Choroid plexus epithelial cell (primary cell): ENCODE measurements around the gene KCMF1.

Source experiments
- DNase-seq: peaks from one replicate; pipeline ENCODE4 v3.0.0-alpha.2; 2010; ENCODE audit warnings: low read depth
- H3K4me3 ChIP-seq: 2 replicates; pipeline ENCODE4 v1.5.1; 2011; ENCODE audit warnings: low read depth, mild to moderate bottlenecking, control low read depth, low read length, moderate library complexity
- TF ChIP-seq, protein P1 (sequence below): conservative IDR thresholded peaks from 2 replicates; pipeline ENCODE4 v1.5.1; 2011; ENCODE audit warnings: low read depth, mild to moderate bottlenecking, control low read depth, inconsistent platforms, low read length, moderate library complexity

The KCMF1 gene

DNA sequence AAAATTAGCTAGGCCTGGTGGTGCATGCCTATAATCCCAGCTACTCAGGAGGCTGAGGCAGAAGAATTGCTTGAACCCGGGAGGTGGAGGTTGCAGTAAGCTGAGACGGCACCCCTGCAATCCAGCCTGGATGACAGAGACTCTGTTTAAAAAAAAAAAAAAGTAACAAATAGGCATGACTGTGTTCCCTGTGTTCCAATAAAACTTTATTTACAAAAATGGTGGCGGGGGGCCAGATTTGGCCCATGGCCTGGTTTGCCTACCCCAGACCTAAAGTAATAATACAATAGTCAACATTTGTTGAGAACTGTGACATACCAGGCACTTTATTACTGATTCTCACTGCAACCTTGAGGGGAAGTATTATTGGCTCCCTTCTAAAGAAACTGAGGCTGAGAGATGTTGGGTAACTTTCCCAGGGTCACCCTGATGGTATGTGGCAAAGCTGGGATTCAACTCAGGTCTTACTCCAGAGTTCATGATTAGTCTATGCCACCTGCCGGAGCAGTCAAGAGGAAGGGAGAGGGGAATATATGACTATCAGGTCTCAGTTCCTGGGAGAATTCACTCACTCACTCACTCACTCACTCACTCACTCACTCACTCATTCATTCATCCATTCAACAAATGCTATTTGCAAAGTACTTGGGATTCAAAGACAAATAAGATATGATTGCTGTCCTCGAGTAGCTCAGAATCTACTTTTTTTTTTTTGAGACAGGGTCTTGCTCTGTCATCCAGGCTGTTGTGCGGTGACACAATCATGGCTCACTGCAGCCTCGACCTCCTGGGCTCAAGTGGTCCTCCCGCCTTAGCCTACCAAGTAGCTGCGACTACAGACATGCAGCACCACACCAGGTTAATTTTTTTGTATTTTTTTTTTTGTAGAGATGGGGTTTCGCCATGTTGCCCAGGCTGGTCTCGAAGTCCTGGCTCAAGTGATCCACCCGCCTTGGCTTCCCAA lies 14.3 kb upstream of the KCMF1 start:
- DNase-seq: no peak

DNA sequence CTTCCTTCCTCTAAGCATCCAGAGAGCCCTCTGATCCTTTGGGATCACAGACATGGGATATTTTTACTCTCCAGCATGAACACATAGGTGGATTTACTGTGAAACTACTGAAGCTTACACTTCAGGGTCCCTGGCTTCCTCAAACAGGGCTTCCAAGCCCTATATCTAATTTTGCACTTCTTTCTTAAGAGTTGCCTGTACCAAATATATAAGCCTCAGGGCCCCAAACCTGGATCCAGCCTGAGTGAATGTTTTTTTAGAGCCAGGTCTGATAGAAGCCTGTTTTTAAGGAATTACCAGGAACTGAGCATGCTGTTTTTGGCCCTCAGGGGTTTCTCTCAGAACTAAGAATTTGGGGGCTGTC lies 13.2 kb upstream of the KCMF1 start:
- DNase-seq: no peak
- no peak overlapping the region for H3K4me3 ChIP-seq
- TF ChIP-seq, protein P1, sequence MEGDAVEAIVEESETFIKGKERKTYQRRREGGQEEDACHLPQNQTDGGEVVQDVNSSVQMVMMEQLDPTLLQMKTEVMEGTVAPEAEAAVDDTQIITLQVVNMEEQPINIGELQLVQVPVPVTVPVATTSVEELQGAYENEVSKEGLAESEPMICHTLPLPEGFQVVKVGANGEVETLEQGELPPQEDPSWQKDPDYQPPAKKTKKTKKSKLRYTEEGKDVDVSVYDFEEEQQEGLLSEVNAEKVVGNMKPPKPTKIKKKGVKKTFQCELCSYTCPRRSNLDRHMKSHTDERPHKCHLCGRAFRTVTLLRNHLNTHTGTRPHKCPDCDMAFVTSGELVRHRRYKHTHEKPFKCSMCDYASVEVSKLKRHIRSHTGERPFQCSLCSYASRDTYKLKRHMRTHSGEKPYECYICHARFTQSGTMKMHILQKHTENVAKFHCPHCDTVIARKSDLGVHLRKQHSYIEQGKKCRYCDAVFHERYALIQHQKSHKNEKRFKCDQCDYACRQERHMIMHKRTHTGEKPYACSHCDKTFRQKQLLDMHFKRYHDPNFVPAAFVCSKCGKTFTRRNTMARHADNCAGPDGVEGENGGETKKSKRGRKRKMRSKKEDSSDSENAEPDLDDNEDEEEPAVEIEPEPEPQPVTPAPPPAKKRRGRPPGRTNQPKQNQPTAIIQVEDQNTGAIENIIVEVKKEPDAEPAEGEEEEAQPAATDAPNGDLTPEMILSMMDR: no peak

More for the DNA sequence above, 14.3 kb upstream of the KCMF1 start:
- no peak overlapping the region for H3K4me3 ChIP-seq
- TF ChIP-seq, protein P1: no peak

DNA sequence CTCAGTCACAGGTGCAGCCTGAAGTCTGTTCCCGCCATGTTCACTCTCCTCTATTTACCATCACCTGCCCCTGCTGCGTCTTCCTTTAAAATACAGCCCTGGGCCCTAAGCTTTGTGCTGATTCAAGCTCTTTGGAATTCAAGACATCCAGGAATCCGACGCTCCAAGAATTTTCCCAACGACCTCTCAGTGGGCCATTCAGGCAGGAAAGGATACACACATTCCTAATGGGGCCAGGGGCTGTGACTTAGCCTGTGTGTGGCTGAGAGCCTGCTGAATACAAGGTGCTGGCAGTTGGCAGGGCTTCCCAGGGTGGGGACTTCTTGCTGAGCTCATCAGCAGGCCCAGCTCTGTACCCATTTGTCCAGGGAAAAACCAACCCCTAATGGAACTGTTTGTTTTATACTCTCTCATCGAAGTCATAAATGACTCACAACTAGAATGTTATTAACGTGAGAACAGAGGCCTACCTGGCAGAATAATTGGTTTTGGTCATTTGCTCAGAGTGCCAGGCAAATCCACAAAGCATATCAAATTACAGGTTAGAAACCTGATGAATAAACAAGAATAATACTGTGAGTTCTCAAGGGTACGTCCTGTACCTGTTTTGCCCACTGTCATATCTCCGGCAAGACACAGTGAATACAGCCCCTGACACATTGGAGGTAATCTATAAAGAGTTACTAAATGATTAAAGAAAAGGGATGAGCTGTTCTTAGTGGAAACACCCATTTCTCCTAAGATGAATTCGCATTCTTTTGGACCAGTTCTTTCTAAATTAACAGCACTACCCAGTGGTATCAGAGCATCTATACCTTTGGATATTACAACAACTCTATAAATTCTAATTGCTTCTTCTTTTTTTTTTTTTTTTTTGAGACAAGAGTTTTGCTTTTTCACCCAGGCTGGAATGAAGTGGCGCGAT lies 12.6 kb upstream of the KCMF1 start:
- DNase-seq: peak; percentile 68
- no peak overlapping the region for H3K4me3 ChIP-seq
- TF ChIP-seq, protein P1: no peak

DNA sequence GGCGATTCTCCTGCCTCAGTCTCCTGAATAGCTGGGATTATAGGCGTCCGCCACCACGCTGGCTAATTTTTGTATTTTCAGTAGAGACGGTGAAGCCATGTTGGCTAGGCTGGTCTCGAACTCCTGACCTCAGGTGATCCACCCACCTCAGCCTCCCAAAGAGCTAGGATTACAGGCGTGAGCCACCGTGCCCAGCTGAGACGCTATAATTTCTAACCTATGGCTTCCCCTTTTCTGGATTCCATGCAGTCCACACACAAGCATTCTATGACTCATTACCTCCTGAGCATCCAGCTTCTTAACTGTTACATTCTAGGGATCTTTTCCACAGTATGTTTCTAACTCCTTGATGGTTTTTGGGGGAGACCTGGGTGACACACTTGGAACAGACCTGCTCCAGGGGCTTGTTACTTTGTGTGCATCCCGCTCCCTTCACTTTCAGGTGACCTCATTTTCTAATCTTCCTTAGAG lies 11.8 kb upstream of the KCMF1 start:
- DNase-seq: peak; percentile 81
- TF ChIP-seq, protein P1: no peak
- H3K4me3 ChIP-seq: no peak overlapping the region

DNA sequence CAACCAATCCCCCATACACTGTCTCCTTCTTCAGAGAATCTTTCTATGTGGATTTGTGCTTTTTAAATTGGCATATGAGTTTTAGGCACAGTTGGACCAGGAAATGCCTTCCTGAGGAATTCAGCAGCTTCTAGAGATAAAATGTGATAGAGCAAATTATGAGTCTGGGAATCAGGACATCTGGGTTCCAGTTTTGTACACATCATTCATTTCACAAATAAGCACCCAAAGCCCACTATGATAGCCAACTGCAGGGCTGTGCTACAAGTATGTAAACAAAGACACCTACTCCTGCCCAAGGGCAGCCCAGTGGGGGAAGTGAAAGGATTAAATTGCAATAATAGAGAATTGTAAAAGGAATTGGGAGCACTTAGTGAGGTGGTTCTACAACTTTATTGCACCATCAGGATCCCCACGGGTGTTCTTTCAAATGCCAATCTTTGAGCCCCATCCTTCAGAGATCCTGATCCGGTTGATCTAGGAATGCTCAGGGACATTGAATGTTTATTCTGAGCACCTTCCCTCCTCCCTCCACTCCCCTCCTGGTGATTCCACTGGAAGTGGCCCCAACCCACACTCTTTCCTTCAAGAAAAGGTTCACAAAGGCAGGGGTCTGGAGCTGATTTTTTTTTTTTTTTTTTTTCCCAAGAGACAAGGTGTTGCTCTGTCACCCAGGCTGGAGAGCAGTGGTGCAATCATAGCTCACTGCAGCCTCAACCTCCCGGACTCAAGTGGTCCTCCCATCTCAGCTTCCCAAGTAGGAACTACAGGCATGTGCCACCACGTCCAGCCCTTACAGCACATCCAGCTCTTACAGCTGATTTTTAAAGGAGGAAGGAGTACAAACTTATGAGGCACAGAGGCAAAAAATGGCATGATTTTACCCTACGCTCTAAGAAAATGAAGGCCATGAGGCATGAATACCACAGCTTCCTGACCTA lies 11.1 kb upstream of the KCMF1 start:
- TF ChIP-seq, protein P1: no peak
- peak; percentile 26 for DNase-seq
- H3K4me3 ChIP-seq: no peak overlapping the region

DNA sequence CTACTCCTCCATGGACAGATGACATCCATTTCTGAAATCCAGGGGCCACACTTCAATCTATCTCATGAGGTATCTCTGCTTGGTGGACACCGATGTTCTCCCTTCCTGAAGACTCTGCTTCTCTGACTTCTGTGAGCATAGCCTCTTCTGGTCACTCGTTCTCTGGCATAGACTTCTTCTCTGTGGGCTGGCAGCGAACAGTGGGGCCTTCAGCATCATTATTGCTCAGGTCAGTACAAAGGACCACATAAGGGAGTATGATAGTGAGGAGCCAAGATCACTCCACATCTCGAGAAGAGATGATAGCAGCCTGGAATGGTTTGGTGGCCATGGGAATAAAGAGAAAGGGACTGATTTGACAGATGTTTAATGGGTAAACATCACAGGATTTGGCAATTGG lies 8.0 kb upstream of the KCMF1 start:
- DNase-seq: no peak
- no peak overlapping the region for H3K4me3 ChIP-seq
- TF ChIP-seq, protein P1: no peak
